Neutrophil (primary cell): ENCODE data around the gene RPS3.

Source experiments
- H3K27ac ChIP-seq: fragments of 200-600 bp; sonication (generic); 2 replicates; pipeline ENCODE4 v1.5.1; 2016; ENCODE audit warnings: mild to moderate bottlenecking, moderate library complexity
- H3K27me3 ChIP-seq: fragments of 200-600 bp; sonication (generic); 2 replicates; pipeline ENCODE4 v1.6.0; 2016; ENCODE audit warnings: mild to moderate bottlenecking
- H3K36me3 ChIP-seq: fragments of 200-600 bp; sonication (generic); 2 replicates; pipeline ENCODE4 v1.5.1; 2017
- H3K4me1 ChIP-seq, 2 experiments: fragments of 200-600 bp in 1 of 2; sonication (generic) in 1 of 2; 1 replicate in 1 of 2; 2 replicates in 1 of 2; pipeline versions ENCODE4 v1.5.1 to v1.6.1; 2013 to 2016; ENCODE audit warnings: low read depth in 1 of 2, low read length in 1 of 2, mild to moderate bottlenecking in 1 of 2, moderate library complexity in 1 of 2; ENCODE audit not compliant: control insufficient read depth in 1 of 2, insufficient read depth in 1 of 2
- H3K4me3 ChIP-seq, 2 experiments: fragments of 200-600 bp in 1 of 2; sonication (generic) in 1 of 2; 1 replicate in 1 of 2; 2 replicates in 1 of 2; pipeline ENCODE4 v1.5.1; 2013 to 2016; ENCODE audit warnings: low read depth in 1 of 2, low read length in 1 of 2, mild to moderate bottlenecking in 1 of 2, moderate library complexity in 1 of 2
- H3K9me3 ChIP-seq: fragments of 200-600 bp; sonication (generic); 2 replicates; pipeline ENCODE4 v1.5.1; 2016
- CTCF ChIP-seq: fragments of 200-600 bp; sonication (generic); IDR thresholded peaks from 2 replicates; pipeline ENCODE4 v1.5.1; 2016; ENCODE audit warnings: antibody characterized with exemption

The RPS3 gene

GRCh38 chr11:75386942-75387630 is 12.2 kb upstream of the RPS3 start:
- Histone ChIP-seq H3K4me3 (no peak overlapping the region), H3K27me3 (no peaks in the 10 kb centered on the region), H3K9me3 (no peaks in the 10 kb centered on the region), H3K4me1 (peaks cover 15 to 26% of the 10 kb centered on the region in 2 experiments), H3K27ac (no peak overlapping the region), H3K36me3 (no peaks in the 10 kb centered on the region)
- TF ChIP-seq CTCF: no peak

DNA sequence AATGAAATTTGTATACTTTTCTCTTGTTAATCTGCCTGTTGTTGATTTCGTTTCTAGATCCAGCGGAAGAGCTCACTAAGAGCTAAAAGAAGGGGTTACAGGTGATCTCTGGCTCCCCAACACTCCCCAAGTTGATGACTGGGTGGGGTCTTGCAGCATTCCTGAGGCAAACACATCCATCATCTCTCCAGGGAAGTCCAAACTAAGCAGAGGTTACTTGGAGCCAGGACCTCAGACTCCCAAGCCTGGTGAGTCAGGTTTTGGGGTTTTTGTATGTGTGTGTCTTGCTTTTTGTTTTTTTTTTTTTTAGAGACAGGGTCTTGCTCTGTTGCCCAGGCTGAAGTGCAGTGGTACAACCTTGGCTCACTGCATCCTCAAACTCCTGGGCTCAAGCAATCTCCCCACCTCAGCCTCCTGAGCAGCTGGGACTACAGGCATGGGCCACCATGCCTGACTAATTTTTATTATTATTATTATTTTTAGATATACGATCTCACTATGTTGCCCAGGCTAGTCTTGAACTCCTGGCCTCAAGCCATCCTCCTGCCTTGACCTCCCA is 11.5 kb upstream of the RPS3 start:
- H3K27me3 ChIP-seq: no peaks in the 10 kb centered on the region
- no peak overlapping the region for H3K27ac ChIP-seq
- H3K9me3 ChIP-seq: no peaks in the 10 kb centered on the region
- H3K4me3 ChIP-seq: no peak overlapping the region
- no peak for TF ChIP-seq CTCF
- H3K4me1 ChIP-seq: peaks cover 15 to 26% of the 10 kb centered on the region in 2 experiments
- H3K36me3 ChIP-seq: no peaks in the 10 kb centered on the region

- H3K4me3 ChIP-seq: no peak overlapping the region
- no peaks in the 10 kb centered on the region for H3K9me3 ChIP-seq
- peak; percentile 87 for TF ChIP-seq CTCF
- no peak overlapping the region for H3K27ac ChIP-seq
- H3K27me3 ChIP-seq: no peaks in the 10 kb centered on the region
- peaks cover 8 to 19% of the 10 kb centered on the region in 2 experiments for H3K4me1 ChIP-seq
- H3K36me3 ChIP-seq: no peaks in the 10 kb centered on the region
Observed at GRCh38 chr11:75388386-75389275, 10.7 kb upstream of the RPS3 start.

GRCh38 chr11:75389276-75389605 is 10.1 kb upstream of the RPS3 start:
- H3K4me1 ChIP-seq: peaks cover 5 to 13% of the 10 kb centered on the region in 2 experiments
- H3K4me3 ChIP-seq: no peak overlapping the region
- H3K9me3 ChIP-seq: no peaks in the 10 kb centered on the region
- H3K27me3 ChIP-seq: no peaks in the 10 kb centered on the region
- no peak overlapping the region for H3K27ac ChIP-seq
- no peak for TF ChIP-seq CTCF
- H3K36me3 ChIP-seq: no peaks in the 10 kb centered on the region

GRCh38 chr11:75389925-75390324 is 9.4 kb upstream of the RPS3 start:
- no peaks in the 10 kb centered on the region for H3K9me3 ChIP-seq
- no peak overlapping the region for H3K4me3 ChIP-seq
- H3K4me1 ChIP-seq: peaks cover 5 to 7% of the 10 kb centered on the region in 2 experiments
- H3K27ac ChIP-seq: no peak overlapping the region
- H3K27me3 ChIP-seq: no peaks in the 10 kb centered on the region
- H3K36me3 ChIP-seq: no peaks in the 10 kb centered on the region
- TF ChIP-seq CTCF: no peak
